Amygdala (tissue), 56 donors: ENCODE measurements around the gene DCAF7.

ENCODE experiments used
- DNase-seq, 56 donors: peaks; one replicate each; lab custom pipeline; 2025; lab: John Stamatoyannopoulos, UW

The DCAF7 gene

GRCh38 chr17:63622574-63623390 is 72.5 kb downstream of the DCAF7 start:
- DNase-seq, result peak in 42 of 56 donors; percentile 5 to 75 (median 46)

GRCh38 chr17:63623786-63624530 is 73.7 kb downstream of the DCAF7 start:
- DNase-seq, result no peak

- DNase-seq, result no peak
Measured at GRCh38 chr17:63624531-63624880, 74.2 kb downstream of the DCAF7 start.

GRCh38 chr17:63626551-63627180 is 76.4 kb downstream of the DCAF7 start:
- DNase-seq, result no peak

- no peak for DNase-seq
Measured at GRCh38 chr17:63629627-63630026, 79.3 kb downstream of the DCAF7 start.

- DNase-seq, result no peak
Measured at GRCh38 chr17:63631062-63631461, 80.8 kb downstream of the DCAF7 start.

GRCh38 chr17:63631626-63632025 is 81.3 kb downstream of the DCAF7 start:
- no peak for DNase-seq

GRCh38 chr17:63633742-63634141 is 83.5 kb downstream of the DCAF7 start:
- no peak for DNase-seq

GRCh38 chr17:63634163-63634562 is 83.9 kb downstream of the DCAF7 start:
- DNase-seq, result no peak

- no peak for DNase-seq
Measured at GRCh38 chr17:63634816-63635215, 84.5 kb downstream of the DCAF7 start.

GRCh38 chr17:63635290-63635689 is 85.0 kb downstream of the DCAF7 start:
- DNase-seq, result no peak

- peak in 40 of 56 donors; percentile 1 to 80 (median 28) for DNase-seq
Measured at GRCh38 chr17:63635787-63636186, 85.5 kb downstream of the DCAF7 start.

- no peak for DNase-seq
Measured at GRCh38 chr17:63639125-63639524, 88.8 kb downstream of the DCAF7 start.

GRCh38 chr17:63640038-63640437 is 89.8 kb downstream of the DCAF7 start:
- DNase-seq, result no peak

GRCh38 chr17:63641692-63642448 is 91.6 kb downstream of the DCAF7 start:
- peak in 19 of 56 donors; percentile 6 to 73 (median 20) for DNase-seq
